GM23338 (cell line): ENCODE data around the gene MYO1E. TPM values are rescaled to one million over a fixed set of nuclear protein-coding genes. Genes with fewer than 3 reads are reported as not detected.

ENCODE experiments used
- ATAC-seq: fragments of 200-7000 bp; cut with Tn5 transposase; 3 replicates; pipeline ENCODE4 v1.9.1; 2020
- DNase-seq: peaks from one replicate; pipeline ENCODE4 v3.0.0-alpha.2; 2015; ENCODE audit warnings: low spot score
- H2AFZ ChIP-seq: fragments of 200-600 bp; sonication (generic); 2 replicates; pipeline ENCODE4 v1.8.0; 2016; ENCODE audit warnings: antibody characterized with exemption, mild to moderate bottlenecking, moderate library complexity
- H3F3A ChIP-seq: fragments of 200-600 bp; sonication (generic); replicated peaks from 2 replicates; pipeline ENCODE4 v1.8.0; 2017; ENCODE audit warnings: antibody characterized with exemption, mixed run types, low read depth
- H3K27ac ChIP-seq: fragments of 200-600 bp; sonication (generic); 2 replicates; pipeline ENCODE4 v1.6.1; 2016; ENCODE audit warnings: low read depth
- H3K27me3 ChIP-seq: fragments of 200-600 bp; sonication (generic); 2 replicates; pipeline ENCODE4 v1.8.0; 2016; ENCODE audit warnings: mild to moderate bottlenecking, mixed run types, moderate library complexity; ENCODE audit not compliant: insufficient read depth
- H3K36me3 ChIP-seq: fragments of 200-600 bp; sonication (generic); 2 replicates; pipeline ENCODE4 v1.8.0; 2016; ENCODE audit warnings: mild to moderate bottlenecking; ENCODE audit not compliant: insufficient read depth
- H3K4me1 ChIP-seq: fragments of 200-600 bp; sonication (generic); 2 replicates; pipeline ENCODE4 v1.8.0; 2016; ENCODE audit warnings: mild to moderate bottlenecking, moderate library complexity; ENCODE audit not compliant: insufficient read depth
- H3K4me2 ChIP-seq: fragments of 200-600 bp; sonication (generic); 2 replicates; pipeline ENCODE4 v1.7.1; 2017; ENCODE audit warnings: mixed run types
- H3K4me3 ChIP-seq: fragments of 200-600 bp; sonication (generic); 2 replicates; pipeline ENCODE4 v1.6.1; 2016; ENCODE audit warnings: mixed run types
- H3K79me2 ChIP-seq: fragments of 200-600 bp; sonication (generic); replicated peaks from 2 replicates; pipeline ENCODE4 v1.8.0; 2017; ENCODE audit warnings: mild to moderate bottlenecking; ENCODE audit not compliant: insufficient read depth
- H3K9me2 ChIP-seq: fragments of 200-600 bp; sonication (generic); 2 replicates; pipeline ENCODE4 v1.8.0; 2017; ENCODE audit not compliant: insufficient read depth
- H4K20me1 ChIP-seq: fragments of 200-600 bp; sonication (generic); replicated peaks from 2 replicates; pipeline ENCODE4 v1.8.0; 2017; ENCODE audit warnings: mild to moderate bottlenecking; ENCODE audit not compliant: insufficient read depth
- H3K27ac Mint-ChIP-seq: 2 replicates; pipeline ENCODE4 v1.8.0; 2020; ENCODE audit warnings: inconsistent platforms, mild to moderate bottlenecking, moderate library complexity, mixed read lengths
- H3K27me3 Mint-ChIP-seq: 3 replicates; pipeline ENCODE4 v1.8.0; 2022; ENCODE audit warnings: low read depth, mild to moderate bottlenecking, moderate library complexity, mixed read lengths, inconsistent platforms; ENCODE audit not compliant: insufficient read depth, poor library complexity
- H3K36me3 Mint-ChIP-seq: 3 replicates; pipeline ENCODE4 v1.8.0; 2021; ENCODE audit warnings: low read depth, mild to moderate bottlenecking, inconsistent platforms, moderate library complexity, mixed read lengths
- H3K4me1 Mint-ChIP-seq: 3 replicates; pipeline ENCODE4 v1.8.0; 2020; ENCODE audit warnings: mild to moderate bottlenecking, inconsistent platforms, mixed read lengths
- H3K4me3 Mint-ChIP-seq: 3 replicates; pipeline ENCODE4 v1.8.0; 2021; ENCODE audit warnings: moderate library complexity, mild to moderate bottlenecking, inconsistent platforms, mixed read lengths
- H3K9me3 Mint-ChIP-seq: 3 replicates; pipeline ENCODE4 v1.8.0; 2020; ENCODE audit warnings: moderate library complexity, mild to moderate bottlenecking, inconsistent platforms, mixed read lengths
- CREB1 ChIP-seq: fragments of 250-450 bp; sonication (Bioruptor Pico); IDR thresholded peaks from 2 replicates; pipeline ENCODE4 v1.5.0; 2020; ENCODE audit warnings: low read depth, mild to moderate bottlenecking, moderate library complexity
- EZH2 ChIP-seq: fragments of 200-600 bp; sonication (generic); IDR thresholded peaks from one replicate; pipeline ENCODE4 v1.8.0; 2017; ENCODE audit warnings: antibody characterized with exemption, mild to moderate bottlenecking, low read depth; ENCODE audit not compliant: unreplicated experiment
- EZH2phosphoT487 ChIP-seq: fragments of 200-600 bp; sonication (generic); IDR thresholded peaks from one replicate; pipeline ENCODE4 v1.8.1; 2018; ENCODE audit warnings: antibody characterized with exemption; ENCODE audit not compliant: unreplicated experiment
- JUNB ChIP-seq: IDR thresholded peaks from one replicate; pipeline ENCODE4 v1.6.1; 2016; ENCODE audit warnings: antibody characterized with exemption; ENCODE audit not compliant: unreplicated experiment
- NANOG ChIP-seq: IDR thresholded peaks from 2 replicates; pipeline ENCODE4 v1.6.1; 2016; ENCODE audit warnings: antibody characterized with exemption, borderline replicate concordance
- POLR2AphosphoS5 ChIP-seq: IDR thresholded peaks from 2 replicates; pipeline ENCODE4 v1.6.1; 2016; ENCODE audit warnings: antibody characterized with exemption, low read depth
- STAT1 ChIP-seq: IDR thresholded peaks from one replicate; pipeline ENCODE4 v1.6.1; 2016; ENCODE audit warnings: antibody characterized with exemption; ENCODE audit not compliant: unreplicated experiment
- ZNF114 ChIP-seq: fragments of 250-450 bp; sonication (Bioruptor Pico); IDR thresholded peaks from 2 replicates; pipeline ENCODE4 v1.5.0; 2020; ENCODE audit warnings: mild to moderate bottlenecking, moderate library complexity
- ZNF331 ChIP-seq: fragments of 250-450 bp; sonication (Bioruptor Pico); IDR thresholded peaks from 2 replicates; pipeline ENCODE4 v1.5.0; 2020; ENCODE audit warnings: low read depth, mild to moderate bottlenecking, moderate library complexity
- polyA plus RNA-seq: library from polyadenylated mRNA; unstranded; fragments of >200 nt; fragmentation: Nextera tagmentation; extraction: Ambion mirVana; gene quantifications from 2 replicates; pipeline ENCODE4 v1.2.1, GENCODE V29; 2016
- total RNA-seq: library from RNA; depleted of rRNA; stranded (reverse); fragments of >200 nt; shearing (Covaris generic); gene quantifications from 2 replicates; pipeline ENCODE4 v1.2.3, GENCODE V29; 2014
- TF ChIP-seq, protein P1 (sequence below): IDR thresholded peaks from 2 replicates; pipeline ENCODE4 v1.6.1; 2016; ENCODE audit warnings: antibody characterized with exemption
- TF ChIP-seq, protein P2 (sequence below): IDR thresholded peaks from one replicate; pipeline ENCODE4 v1.6.1; 2018; ENCODE audit warnings: antibody characterized with exemption; ENCODE audit not compliant: unreplicated experiment
- TF ChIP-seq, protein P3 (sequence below): fragments of 250-450 bp; sonication (Bioruptor Pico); IDR thresholded peaks from 2 replicates; pipeline ENCODE4 v1.5.0; 2020; ENCODE audit warnings: mild to moderate bottlenecking, moderate library complexity
- TF ChIP-seq, protein P4 (sequence below), 2 experiments: fragments of 200-600 bp in 1 of 2; sonication (generic) in 1 of 2; conservative IDR thresholded peaks; 2 replicates each; pipeline versions ENCODE4 v1.5.1 to v1.6.1; 2016 to 2017; ENCODE audit warnings: antibody characterized with exemption in 2 of 2, low read depth in 2 of 2, mild to moderate bottlenecking in 2 of 2, moderate library complexity in 1 of 2

Gene MYO1E
- total and polyA plus RNA-seq, 2 experiments from 2014 or later, result 68.3 to 131 TPM

DNA sequence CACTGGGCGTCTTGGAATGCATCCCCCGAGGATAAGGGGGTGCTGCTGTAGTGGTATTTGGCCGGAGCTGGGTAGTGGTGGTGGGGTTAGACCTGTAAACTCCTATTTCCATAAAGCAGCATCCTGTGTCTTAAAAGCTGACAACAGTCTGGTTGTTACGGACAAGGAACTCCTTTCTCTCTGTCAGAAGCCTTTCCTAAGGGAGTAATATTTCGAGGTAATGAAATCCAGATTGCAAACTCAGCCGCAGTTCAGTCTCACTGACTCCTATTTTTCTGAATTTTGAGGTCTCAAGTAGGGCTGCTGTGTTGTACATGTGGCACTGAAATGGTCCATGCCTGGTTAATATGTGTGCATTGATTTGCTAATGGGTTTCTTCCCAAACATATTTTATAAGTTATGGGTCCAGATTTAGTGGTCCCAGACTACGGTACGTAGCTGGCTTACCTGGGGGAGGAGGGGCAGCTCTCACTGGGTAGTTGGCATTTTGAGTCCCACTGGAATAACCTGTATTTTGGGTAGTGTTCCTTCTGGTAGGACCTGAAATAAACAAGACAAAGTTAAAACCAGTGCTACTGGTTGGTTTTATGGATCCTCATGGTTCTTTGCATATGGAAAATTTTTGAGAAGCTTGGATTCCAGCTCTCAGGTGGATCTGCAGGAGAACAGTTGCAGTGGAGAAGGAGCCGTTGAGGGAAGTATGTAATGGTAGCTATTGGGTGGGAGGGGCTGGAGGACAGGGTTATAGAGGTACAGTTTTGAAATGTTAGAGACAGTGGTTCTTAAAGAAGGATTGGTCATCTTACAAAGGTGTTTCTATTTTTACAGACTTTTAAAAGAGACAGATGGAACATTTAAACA lies 214.6 kb downstream of the MYO1E start:
- Mint-ChIP-seq H3K27ac (no peak overlapping the region), H3K4me3 (no peak overlapping the region), H3K9me3 (no peaks in the 10 kb centered on the region), H3K27me3 (peaks cover 14% of the 10 kb centered on the region), H3K36me3 (peaks cover 45% of the 10 kb centered on the region), H3K4me1 (peaks cover 5% of the 10 kb centered on the region; the same call in 1 of the 3 replicates)
- no peaks in the 10 kb centered on the region for H3K79me2 ChIP-seq
- no peak for ATAC-seq
- no peak for DNase-seq
- no peaks in the 10 kb centered on the region for H3F3A ChIP-seq
- no peaks in the 10 kb centered on the region; the same call in 1 of the 2 replicates for H4K20me1 ChIP-seq
- H3K9me2 ChIP-seq, result no peaks in the 10 kb centered on the region
- no peaks in the 10 kb centered on the region for H3K4me1 ChIP-seq
- no peak overlapping the region for H3K4me3 ChIP-seq
- H3K27me3 ChIP-seq, result no peaks in the 10 kb centered on the region
- TF ChIP-seq, protein P1, sequence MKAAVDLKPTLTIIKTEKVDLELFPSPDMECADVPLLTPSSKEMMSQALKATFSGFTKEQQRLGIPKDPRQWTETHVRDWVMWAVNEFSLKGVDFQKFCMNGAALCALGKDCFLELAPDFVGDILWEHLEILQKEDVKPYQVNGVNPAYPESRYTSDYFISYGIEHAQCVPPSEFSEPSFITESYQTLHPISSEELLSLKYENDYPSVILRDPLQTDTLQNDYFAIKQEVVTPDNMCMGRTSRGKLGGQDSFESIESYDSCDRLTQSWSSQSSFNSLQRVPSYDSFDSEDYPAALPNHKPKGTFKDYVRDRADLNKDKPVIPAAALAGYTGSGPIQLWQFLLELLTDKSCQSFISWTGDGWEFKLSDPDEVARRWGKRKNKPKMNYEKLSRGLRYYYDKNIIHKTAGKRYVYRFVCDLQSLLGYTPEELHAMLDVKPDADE, result no peak
- TF ChIP-seq ZNF114 (CRISPR knock-in tag) (no peak), JUNB (no peak), ZNF331 (CRISPR knock-in tag) (no peak), CREB1 (CRISPR knock-in tag) (no peak), STAT1 (no peak), NANOG (no peak), POLR2AphosphoS5 (no peak), EZH2phosphoT487 (no peak), EZH2 (no peak)
- TF ChIP-seq, protein P2, sequence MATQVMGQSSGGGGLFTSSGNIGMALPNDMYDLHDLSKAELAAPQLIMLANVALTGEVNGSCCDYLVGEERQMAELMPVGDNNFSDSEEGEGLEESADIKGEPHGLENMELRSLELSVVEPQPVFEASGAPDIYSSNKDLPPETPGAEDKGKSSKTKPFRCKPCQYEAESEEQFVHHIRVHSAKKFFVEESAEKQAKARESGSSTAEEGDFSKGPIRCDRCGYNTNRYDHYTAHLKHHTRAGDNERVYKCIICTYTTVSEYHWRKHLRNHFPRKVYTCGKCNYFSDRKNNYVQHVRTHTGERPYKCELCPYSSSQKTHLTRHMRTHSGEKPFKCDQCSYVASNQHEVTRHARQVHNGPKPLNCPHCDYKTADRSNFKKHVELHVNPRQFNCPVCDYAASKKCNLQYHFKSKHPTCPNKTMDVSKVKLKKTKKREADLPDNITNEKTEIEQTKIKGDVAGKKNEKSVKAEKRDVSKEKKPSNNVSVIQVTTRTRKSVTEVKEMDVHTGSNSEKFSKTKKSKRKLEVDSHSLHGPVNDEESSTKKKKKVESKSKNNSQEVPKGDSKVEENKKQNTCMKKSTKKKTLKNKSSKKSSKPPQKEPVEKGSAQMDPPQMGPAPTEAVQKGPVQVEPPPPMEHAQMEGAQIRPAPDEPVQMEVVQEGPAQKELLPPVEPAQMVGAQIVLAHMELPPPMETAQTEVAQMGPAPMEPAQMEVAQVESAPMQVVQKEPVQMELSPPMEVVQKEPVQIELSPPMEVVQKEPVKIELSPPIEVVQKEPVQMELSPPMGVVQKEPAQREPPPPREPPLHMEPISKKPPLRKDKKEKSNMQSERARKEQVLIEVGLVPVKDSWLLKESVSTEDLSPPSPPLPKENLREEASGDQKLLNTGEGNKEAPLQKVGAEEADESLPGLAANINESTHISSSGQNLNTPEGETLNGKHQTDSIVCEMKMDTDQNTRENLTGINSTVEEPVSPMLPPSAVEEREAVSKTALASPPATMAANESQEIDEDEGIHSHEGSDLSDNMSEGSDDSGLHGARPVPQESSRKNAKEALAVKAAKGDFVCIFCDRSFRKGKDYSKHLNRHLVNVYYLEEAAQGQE, result no peak
- TF ChIP-seq, protein P3, sequence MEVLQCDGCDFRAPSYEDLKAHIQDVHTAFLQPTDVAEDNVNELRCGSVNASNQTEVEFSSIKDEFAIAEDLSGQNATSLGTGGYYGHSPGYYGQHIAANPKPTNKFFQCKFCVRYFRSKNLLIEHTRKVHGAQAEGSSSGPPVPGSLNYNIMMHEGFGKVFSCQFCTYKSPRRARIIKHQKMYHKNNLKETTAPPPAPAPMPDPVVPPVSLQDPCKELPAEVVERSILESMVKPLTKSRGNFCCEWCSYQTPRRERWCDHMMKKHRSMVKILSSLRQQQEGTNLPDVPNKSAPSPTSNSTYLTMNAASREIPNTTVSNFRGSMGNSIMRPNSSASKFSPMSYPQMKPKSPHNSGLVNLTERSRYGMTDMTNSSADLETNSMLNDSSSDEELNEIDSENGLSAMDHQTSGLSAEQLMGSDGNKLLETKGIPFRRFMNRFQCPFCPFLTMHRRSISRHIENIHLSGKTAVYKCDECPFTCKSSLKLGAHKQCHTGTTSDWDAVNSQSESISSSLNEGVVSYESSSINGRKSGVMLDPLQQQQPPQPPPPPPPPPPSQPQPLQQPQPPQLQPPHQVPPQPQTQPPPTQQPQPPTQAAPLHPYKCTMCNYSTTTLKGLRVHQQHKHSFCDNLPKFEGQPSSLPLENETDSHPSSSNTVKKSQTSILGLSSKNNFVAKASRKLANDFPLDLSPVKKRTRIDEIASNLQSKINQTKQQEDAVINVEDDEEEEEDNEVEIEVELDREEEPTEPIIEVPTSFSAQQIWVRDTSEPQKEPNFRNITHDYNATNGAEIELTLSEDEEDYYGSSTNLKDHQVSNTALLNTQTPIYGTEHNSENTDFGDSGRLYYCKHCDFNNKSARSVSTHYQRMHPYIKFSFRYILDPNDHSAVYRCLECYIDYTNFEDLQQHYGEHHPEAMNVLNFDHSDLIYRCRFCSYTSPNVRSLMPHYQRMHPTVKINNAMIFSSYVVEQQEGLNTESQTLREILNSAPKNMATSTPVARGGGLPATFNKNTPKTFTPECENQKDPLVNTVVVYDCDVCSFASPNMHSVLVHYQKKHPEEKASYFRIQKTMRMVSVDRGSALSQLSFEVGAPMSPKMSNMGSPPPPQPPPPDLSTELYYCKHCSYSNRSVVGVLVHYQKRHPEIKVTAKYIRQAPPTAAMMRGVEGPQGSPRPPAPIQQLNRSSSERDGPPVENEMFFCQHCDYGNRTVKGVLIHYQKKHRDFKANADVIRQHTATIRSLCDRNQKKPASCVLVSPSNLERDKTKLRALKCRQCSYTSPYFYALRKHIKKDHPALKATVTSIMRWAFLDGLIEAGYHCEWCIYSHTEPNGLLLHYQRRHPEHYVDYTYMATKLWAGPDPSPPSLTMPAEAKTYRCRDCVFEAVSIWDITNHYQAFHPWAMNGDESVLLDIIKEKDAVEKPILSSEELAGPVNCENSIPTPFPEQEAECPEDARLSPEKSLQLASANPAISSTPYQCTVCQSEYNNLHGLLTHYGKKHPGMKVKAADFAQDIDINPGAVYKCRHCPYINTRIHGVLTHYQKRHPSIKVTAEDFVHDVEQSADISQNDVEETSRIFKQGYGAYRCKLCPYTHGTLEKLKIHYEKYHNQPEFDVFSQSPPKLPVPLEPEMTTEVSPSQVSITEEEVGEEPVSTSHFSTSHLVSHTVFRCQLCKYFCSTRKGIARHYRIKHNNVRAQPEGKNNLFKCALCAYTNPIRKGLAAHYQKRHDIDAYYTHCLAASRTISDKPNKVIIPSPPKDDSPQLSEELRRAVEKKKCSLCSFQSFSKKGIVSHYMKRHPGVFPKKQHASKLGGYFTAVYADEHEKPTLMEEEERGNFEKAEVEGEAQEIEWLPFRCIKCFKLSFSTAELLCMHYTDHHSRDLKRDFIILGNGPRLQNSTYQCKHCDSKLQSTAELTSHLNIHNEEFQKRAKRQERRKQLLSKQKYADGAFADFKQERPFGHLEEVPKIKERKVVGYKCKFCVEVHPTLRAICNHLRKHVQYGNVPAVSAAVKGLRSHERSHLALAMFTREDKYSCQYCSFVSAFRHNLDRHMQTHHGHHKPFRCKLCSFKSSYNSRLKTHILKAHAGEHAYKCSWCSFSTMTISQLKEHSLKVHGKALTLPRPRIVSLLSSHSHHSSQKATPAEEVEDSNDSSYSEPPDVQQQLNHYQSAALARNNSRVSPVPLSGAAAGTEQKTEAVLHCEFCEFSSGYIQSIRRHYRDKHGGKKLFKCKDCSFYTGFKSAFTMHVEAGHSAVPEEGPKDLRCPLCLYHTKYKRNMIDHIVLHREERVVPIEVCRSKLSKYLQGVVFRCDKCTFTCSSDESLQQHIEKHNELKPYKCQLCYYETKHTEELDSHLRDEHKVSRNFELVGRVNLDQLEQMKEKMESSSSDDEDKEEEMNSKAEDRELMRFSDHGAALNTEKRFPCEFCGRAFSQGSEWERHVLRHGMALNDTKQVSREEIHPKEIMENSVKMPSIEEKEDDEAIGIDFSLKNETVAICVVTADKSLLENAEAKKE (CRISPR knock-in tag), result no peak
- TF ChIP-seq, protein P4, sequence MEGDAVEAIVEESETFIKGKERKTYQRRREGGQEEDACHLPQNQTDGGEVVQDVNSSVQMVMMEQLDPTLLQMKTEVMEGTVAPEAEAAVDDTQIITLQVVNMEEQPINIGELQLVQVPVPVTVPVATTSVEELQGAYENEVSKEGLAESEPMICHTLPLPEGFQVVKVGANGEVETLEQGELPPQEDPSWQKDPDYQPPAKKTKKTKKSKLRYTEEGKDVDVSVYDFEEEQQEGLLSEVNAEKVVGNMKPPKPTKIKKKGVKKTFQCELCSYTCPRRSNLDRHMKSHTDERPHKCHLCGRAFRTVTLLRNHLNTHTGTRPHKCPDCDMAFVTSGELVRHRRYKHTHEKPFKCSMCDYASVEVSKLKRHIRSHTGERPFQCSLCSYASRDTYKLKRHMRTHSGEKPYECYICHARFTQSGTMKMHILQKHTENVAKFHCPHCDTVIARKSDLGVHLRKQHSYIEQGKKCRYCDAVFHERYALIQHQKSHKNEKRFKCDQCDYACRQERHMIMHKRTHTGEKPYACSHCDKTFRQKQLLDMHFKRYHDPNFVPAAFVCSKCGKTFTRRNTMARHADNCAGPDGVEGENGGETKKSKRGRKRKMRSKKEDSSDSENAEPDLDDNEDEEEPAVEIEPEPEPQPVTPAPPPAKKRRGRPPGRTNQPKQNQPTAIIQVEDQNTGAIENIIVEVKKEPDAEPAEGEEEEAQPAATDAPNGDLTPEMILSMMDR (conservative IDR thresholded peaks at IDR 0.05; ENCODE audit: low read depth in 2 of 2), result no peak
- peaks cover 23% of the 10 kb centered on the region for H3K36me3 ChIP-seq
- no peak overlapping the region for H3K27ac ChIP-seq
- no peak overlapping the region for H2AFZ ChIP-seq
- H3K4me2 ChIP-seq, result no peak overlapping the region
